GM13977 (cell line): Measurements from ENCODE around the gene GLB1L3.

Experiments used
- DNase-seq: peaks from one replicate; pipeline ENCODE4 v3.0.0; 2012; ENCODE audit warnings: low spot score
- CTCF ChIP-seq: IDR thresholded peaks from 2 replicates; pipeline ENCODE4 v1.5.1; 2012; ENCODE audit warnings: mild to moderate bottlenecking, control low read depth; ENCODE audit not compliant: insufficient read depth; ENCODE audit errors: extremely low read depth, missing control alignments
- in situ Hi-C: fragments of 300-500 bp; cut with MboI; formaldehyde crosslinking; loops from one replicate; pipeline ENCODE4 v1.12.0; 2022; ENCODE audit warnings: low sequenced_read_pairs, low pct_unique_long_range_greater_than_20kb, mixed read lengths, inconsistent platforms; ENCODE audit not compliant: unreplicated experiment

The GLB1L3 gene

GRCh38 chr11:134363161-134363560 is 87.0 kb downstream of the GLB1L3 start:
- no peak for TF ChIP-seq CTCF
- no peak for DNase-seq
- in situ Hi-C loops, result no loop called here

GRCh38 chr11:134363592-134363991 is 87.4 kb downstream of the GLB1L3 start:
- no peak for DNase-seq
- no peak for TF ChIP-seq CTCF
- in situ Hi-C loops, result no loop called here

GRCh38 chr11:134364261-134364660 is 88.1 kb downstream of the GLB1L3 start:
- in situ Hi-C loops, result no loop called here
- TF ChIP-seq CTCF, result no peak
- no peak for DNase-seq

GRCh38 chr11:134365011-134365925 is 89.1 kb downstream of the GLB1L3 start:
- in situ Hi-C loops, result no loop called here
- DNase-seq, result no peak
- TF ChIP-seq CTCF, result no peak

GRCh38 chr11:134366254-134366653 is 90.1 kb downstream of the GLB1L3 start:
- no peak for TF ChIP-seq CTCF
- in situ Hi-C loops, result no loop called here

GRCh38 chr11:134367781-134368180 is 91.6 kb downstream of the GLB1L3 start:
- no peak for DNase-seq
- TF ChIP-seq CTCF, result no peak
- in situ Hi-C loops, result no loop called here

More at GRCh38 chr11:134366254-134366653, 90.1 kb downstream of the GLB1L3 start:
- no peak for DNase-seq
